ENCODE measurements around the gene GPX4.

GPX4 gene

GRCh38 chr19:1150333-1151036 lies 46.7 kb downstream of the GPX4 start:
- H3K4me3 ChIP-seq (ENCODE audit: low read depth, low read length) = no peak overlapping the region
- POLR2A ChIA-PET = no interaction called here
- CTCF ChIA-PET = no interaction called here
- no peak for DNase-seq (ENCODE audit: low read depth, low spot score)
- no peak for TF ChIP-seq CTCF (IDR thresholded peaks at IDR 0.05; ENCODE audit: insufficient read depth, low read length, missing control alignments)

- TF ChIP-seq CTCF (IDR thresholded peaks at IDR 0.05; ENCODE audit: insufficient read depth, low read length, missing control alignments) = no peak
- ChIA-PET CTCF (no interaction called here), POLR2A (no interaction called here)
- no peak overlapping the region for H3K4me3 ChIP-seq (ENCODE audit: low read depth, low read length)
- no peak for DNase-seq (ENCODE audit: low read depth, low spot score)
Measured at GRCh38 chr19:1151037-1151724, 47.4 kb downstream of the GPX4 start.

GRCh38 chr19:1151917-1152587 lies 48.3 kb downstream of the GPX4 start:
- DNase-seq (ENCODE audit: low read depth, low spot score) = no peak
- H3K4me3 ChIP-seq (ENCODE audit: low read depth, low read length) = no peak overlapping the region
- no peak for TF ChIP-seq CTCF (IDR thresholded peaks at IDR 0.05; ENCODE audit: insufficient read depth, low read length, missing control alignments)
- CTCF ChIA-PET = no interaction called here
- POLR2A ChIA-PET = no interaction called here

- ChIA-PET POLR2A (no interaction called here), CTCF (interaction anchor here (1.0 to 1.3 kb wide), 2 partner anchors 14 to 40 kb away, joined by 3 to 4 read pairs; no protein-coding TSS in a partner anchor)
- H3K4me3 ChIP-seq (ENCODE audit: low read depth, low read length) = no peak overlapping the region
- TF ChIP-seq CTCF (IDR thresholded peaks at IDR 0.05; ENCODE audit: insufficient read depth, low read length, missing control alignments) = no peak
- DNase-seq (ENCODE audit: low read depth, low spot score) = no peak
Measured at GRCh38 chr19:1153891-1154730, 50.3 kb downstream of the GPX4 start.

- H3K4me3 ChIP-seq (ENCODE audit: low read depth, low read length) = no peak overlapping the region
- CTCF ChIA-PET = interaction anchor here (1.0 to 1.3 kb wide), 3 partner anchors 13 to 41 kb away, joined by 3 to 4 read pairs (median 3); no protein-coding TSS in a partner anchor
- no peak for TF ChIP-seq CTCF (IDR thresholded peaks at IDR 0.05; ENCODE audit: insufficient read depth, low read length, missing control alignments)
- POLR2A ChIA-PET = no interaction called here
- no peak for DNase-seq (ENCODE audit: low read depth, low spot score)
Measured at GRCh38 chr19:1154731-1155351, 51.0 kb downstream of the GPX4 start.

Measured in AG04449 (cell line).